A673 (cell line): ENCODE data around the gene THAP12. TPM values are rescaled to one million over a fixed set of nuclear protein-coding genes. Genes with fewer than 3 reads are reported as not detected.
A peak's percentile ranks its signal among the peaks of the same experiment; 100 is the strongest.

Source experiments
- Bru-seq: library from RNA; stranded (reverse); fragments of 400-500 nt; gene quantifications from one replicate; lab custom pipeline; 2021; lab: Mats Ljungman, UMichigan
- BruChase-seq, 2 experiments: library from RNA; stranded (reverse); fragments of 400-500 nt; gene quantifications; one replicate each; lab custom pipeline; 2021; lab: Mats Ljungman, UMichigan
- BruUV-seq: library from RNA; stranded (reverse); fragments of 400-500 nt; replicated peaks from 2 replicates; lab custom pipeline; 2021; lab: Mats Ljungman, UMichigan
- CTCF ChIA-PET: fragments of 300-600 bp; sonication (Branson Sonifier 250); formaldehyde crosslinking; loops from one replicate; lab custom pipeline; 2022; ENCODE audit warnings: antibody characterized with exemption; lab: Charles Lee
- POLR2A ChIA-PET: fragments of 300-600 bp; sonication (Branson Sonifier 250); formaldehyde crosslinking; loops from one replicate; lab custom pipeline; 2022; ENCODE audit warnings: antibody characterized with exemption; ENCODE audit not compliant: low non-redundant PET; lab: Charles Lee
- DNase-seq: peaks from one replicate; pipeline ENCODE4 v3.0.0-alpha.2; 2015; ENCODE audit warnings: low spot score
- H3K27ac ChIP-seq: fragments of 200-600 bp; sonication (generic); 2 replicates; pipeline ENCODE4 v1.5.1; 2016; ENCODE audit warnings: mixed run types, low read depth, mild to moderate bottlenecking, mixed read lengths, antibody characterized with exemption, low read length; ENCODE audit not compliant: poor library complexity, severe bottlenecking
- H3K27me3 ChIP-seq: fragments of 200-600 bp; sonication (generic); replicated peaks from 2 replicates; pipeline ENCODE4 v1.6.1; 2017; ENCODE audit warnings: mixed run types, low read depth, mild to moderate bottlenecking, mixed read lengths, antibody characterized with exemption, low read length; ENCODE audit not compliant: insufficient read depth, poor library complexity
- H3K36me3 ChIP-seq: fragments of 200-600 bp; sonication (generic); 2 replicates; pipeline ENCODE4 v1.6.1; 2016; ENCODE audit warnings: mixed run types, mild to moderate bottlenecking, mixed read lengths, antibody characterized with exemption, low read length; ENCODE audit not compliant: insufficient read depth, poor library complexity, severe bottlenecking
- H3K4me1 ChIP-seq: fragments of 200-600 bp; sonication (generic); 2 replicates; pipeline ENCODE4 v1.6.1; 2017; ENCODE audit warnings: mixed run types, mild to moderate bottlenecking, mixed read lengths, antibody characterized with exemption, low read length; ENCODE audit not compliant: insufficient read depth, poor library complexity, severe bottlenecking
- H3K4me3 ChIP-seq: fragments of 200-600 bp; sonication (generic); 2 replicates; pipeline ENCODE4 v1.5.1; 2016; ENCODE audit warnings: low read depth, mixed run types, mild to moderate bottlenecking, mixed read lengths, low read length; ENCODE audit not compliant: poor library complexity, severe bottlenecking
- H3K9me3 ChIP-seq: fragments of 200-600 bp; sonication (generic); 2 replicates; pipeline ENCODE4 v1.6.1; 2016; ENCODE audit warnings: mixed run types, low read depth, mild to moderate bottlenecking, mixed read lengths, antibody characterized with exemption, low read length; ENCODE audit not compliant: poor library complexity, severe bottlenecking
- CTCF ChIP-seq: fragments of 300-800, 200-600 bp; sonication (generic); conservative IDR thresholded peaks from 2 replicates; pipeline ENCODE4 v1.5.1; 2017; ENCODE audit warnings: low read depth, mild to moderate bottlenecking, antibody characterized with exemption, low read length, moderate library complexity, mixed read lengths
- EZH2 ChIP-seq: fragments of 200-600 bp; sonication (generic); IDR thresholded peaks from 2 replicates; pipeline ENCODE4 v1.6.1; 2017; ENCODE audit warnings: borderline replicate concordance, low read depth, mild to moderate bottlenecking, mixed read lengths, antibody characterized with exemption, low read length; ENCODE audit not compliant: poor library complexity, severe bottlenecking
- intact Hi-C: fragments of 100-400 bp; cut with micrococcal nuclease; formaldehyde crosslinking; loops from one replicate; pipeline ENCODE4 v1.10.0; 2022; ENCODE audit not compliant: unreplicated experiment
- long read RNA-seq: library from polyadenylated mRNA; stranded (forward); transcript quantifications from one replicate; pipeline ENCODE4 v2.0.0, GENCODE V29; 2022
- total RNA-seq: library from RNA; stranded (reverse); gene quantifications from 2 replicates; pipeline ENCODE4 v1.2.3, GENCODE V29; 2021

Gene THAP12
- total RNA-seq (53.1 and 55.3 TPM in 2 replicates), Bru-seq, nascent RNA (percentile 89 among the genes with signal in this experiment), BruChase-seq, experiment 1, labeled RNA remaining after a 2-hour chase (percentile 92 among the genes with signal in this experiment), BruChase-seq, experiment 2, labeled RNA remaining after a 6-hour chase (percentile 86 among the genes with signal in this experiment)
- long read RNA-seq, transcript THAP12-201 (5 exons, 3,300 nt) = major isoform, 104 of 141 reads
- long read RNA-seq, transcript THAP12-203 (6 exons, 882 nt) = minor isoform, 19 of 141 reads
- long read RNA-seq, partial matches to known transcripts = 2 of 141 reads
- long read RNA-seq, other reads (novel, unspliced or antisense) = 15 of 141 reads

- CTCF ChIA-PET = interaction anchor here (0.6 kb wide), 1 partner anchor 52 kb away, joined by 13 read pairs; no protein-coding TSS in a partner anchor
- Histone ChIP-seq H3K27me3 (no peaks in the 10 kb centered on the region), H3K9me3 (no peaks in the 10 kb centered on the region), H3K27ac (peak within 1 kb of the TSS; percentile 82), H3K4me3 (peak within 1 kb of the TSS; percentile 89), H3K4me1 (peaks cover 23% of the 10 kb centered on the region), H3K36me3 (no peaks in the 10 kb centered on the region)
- intact Hi-C loops = loop anchor here (1.0 to 2.0 kb wide), 2 partner anchors 64 to 146 kb away; partner anchors contain the start of gene EMSY
- peak; percentile 99 for DNase-seq
- peak; percentile 34; the same call in 1 of the 2 replicates for TF ChIP-seq CTCF
- TF ChIP-seq EZH2 = no peak
- POLR2A ChIA-PET = no interaction called here
- TSS peak; percentile 62 for BruUV-seq
Measured at GRCh38 chr11:76380977-76381719, at the start of gene THAP12, which contains the start of gene GVQW3. TSS of gene THAP12 (minus strand) at chr11:76381132. CDS start at chr11:76380836, 296 bp downstream. TSS of gene GVQW3 (plus strand) at chr11:76381323. CDS start at chr11:76381829, 506 bp downstream.

- TF ChIP-seq EZH2 (no peak), CTCF (no peak)
Measured at GRCh38 chr11:76426660-76427059, 45.7 kb upstream of the THAP12 start.

DNA sequence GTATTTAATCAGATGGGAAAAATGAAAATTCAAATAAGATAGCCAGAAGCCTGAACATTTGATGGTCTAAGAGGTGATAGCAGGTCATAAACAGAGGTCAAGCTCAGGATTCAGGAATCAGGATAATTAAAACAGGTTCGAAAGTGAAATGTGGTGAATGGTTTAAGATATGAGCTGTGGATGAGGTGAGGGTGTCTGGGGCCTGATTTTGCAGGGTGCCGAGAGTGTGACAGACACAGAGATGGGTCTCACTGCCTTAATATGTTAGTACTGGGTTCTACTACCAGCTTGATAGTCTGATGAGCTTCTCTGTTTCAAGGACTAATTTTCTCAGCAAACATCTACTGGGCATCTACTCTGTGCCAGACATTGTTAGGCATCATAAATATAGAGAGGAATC lies 44.0 kb upstream of the THAP12 start:
- intact Hi-C loops = no loop called here
- no TSS peak for BruUV-seq
- H3K27ac ChIP-seq = no peak overlapping the region
- DNase-seq = no peak
- H3K9me3 ChIP-seq = no peaks in the 10 kb centered on the region
- H3K27me3 ChIP-seq = no peaks in the 10 kb centered on the region
- CTCF ChIA-PET = no interaction called here
- POLR2A ChIA-PET = no interaction called here
- H3K4me3 ChIP-seq = no peak overlapping the region
- no peaks in the 10 kb centered on the region for H3K36me3 ChIP-seq
- TF ChIP-seq CTCF = no peak
- no peak for TF ChIP-seq EZH2
- no peaks in the 10 kb centered on the region for H3K4me1 ChIP-seq

More at GRCh38 chr11:76426660-76427059, 45.7 kb upstream of the THAP12 start:
- intact Hi-C loops = no loop called here
- H3K4me1 ChIP-seq = no peaks in the 10 kb centered on the region
- H3K4me3 ChIP-seq = no peak overlapping the region
- ChIA-PET CTCF (no interaction called here), POLR2A (no interaction called here)
- H3K36me3 ChIP-seq = no peaks in the 10 kb centered on the region
- H3K9me3 ChIP-seq = no peaks in the 10 kb centered on the region
- DNase-seq = no peak
- no peak overlapping the region for H3K27ac ChIP-seq
- no TSS peak for BruUV-seq
- no peaks in the 10 kb centered on the region for H3K27me3 ChIP-seq
